H9 (cell line): ENCODE measurements around the gene AKAP5. TPM values are rescaled to one million over a fixed set of nuclear protein-coding genes. Genes with fewer than 3 reads are reported as not detected.

ENCODE experiments used
- DNase-seq: peaks from one replicate; pipeline ENCODE4 v3.0.0-alpha.2; 2017
- H2AFZ ChIP-seq: one replicate; pipeline ENCODE4 v1.6.1; 2013; ENCODE audit warnings: mild to moderate bottlenecking, low read length, control low read depth, moderate library complexity
- H2AK5ac ChIP-seq: 2 replicates; pipeline ENCODE4 v1.6.1; 2013; ENCODE audit warnings: low read length, control low read depth, mixed read lengths; ENCODE audit not compliant: insufficient read length
- H2BK120ac ChIP-seq: one replicate; pipeline ENCODE4 v1.6.1; 2013; ENCODE audit warnings: low read depth, mild to moderate bottlenecking, low read length, control low read depth, inconsistent platforms; ENCODE audit not compliant: poor library complexity, severe bottlenecking
- H2BK12ac ChIP-seq: 2 replicates; pipeline ENCODE4 v1.6.1; 2013; ENCODE audit warnings: low read length, control low read depth, mixed read lengths, low read depth; ENCODE audit not compliant: insufficient read length
- H2BK15ac ChIP-seq: 2 replicates; pipeline ENCODE4 v1.6.1; 2013; ENCODE audit warnings: low read depth, low read length, control low read depth
- H2BK20ac ChIP-seq: one replicate; pipeline ENCODE4 v1.6.1; 2013; ENCODE audit warnings: low read depth, mild to moderate bottlenecking, low read length, control low read depth, inconsistent platforms; ENCODE audit not compliant: poor library complexity, severe bottlenecking
- H2BK5ac ChIP-seq: 2 replicates; pipeline ENCODE4 v1.6.1; 2013; ENCODE audit warnings: low read length, control low read depth, mixed read lengths; ENCODE audit not compliant: insufficient read length
- H3K14ac ChIP-seq: 2 replicates; pipeline ENCODE4 v1.6.1; 2013; ENCODE audit warnings: low read length, control low read depth; ENCODE audit not compliant: insufficient read depth
- H3K18ac ChIP-seq: 2 replicates; pipeline ENCODE4 v1.6.1; 2013; ENCODE audit warnings: low read depth, mild to moderate bottlenecking, mixed read lengths, low read length, control low read depth; ENCODE audit not compliant: insufficient read length
- H3K23ac ChIP-seq: 2 replicates; pipeline ENCODE4 v1.6.1; 2013; ENCODE audit warnings: low read length, control low read depth, mixed read lengths, low read depth; ENCODE audit not compliant: insufficient read length
- H3K23me2 ChIP-seq: 2 replicates; pipeline ENCODE4 v1.6.1; 2013; ENCODE audit warnings: low read depth, mild to moderate bottlenecking, mixed read lengths, low read length, control low read depth; ENCODE audit not compliant: insufficient read length, poor library complexity, severe bottlenecking
- H3K27ac ChIP-seq: 2 replicates; pipeline ENCODE4 v1.5.1; 2013; ENCODE audit warnings: low read length, control low read depth, mixed read lengths, low read depth; ENCODE audit not compliant: insufficient read length
- H3K27me3 ChIP-seq: 2 replicates; pipeline ENCODE4 v1.6.1; 2013; ENCODE audit warnings: low read length, control low read depth, inconsistent platforms; ENCODE audit not compliant: insufficient read depth
- H3K4ac ChIP-seq: 2 replicates; pipeline ENCODE4 v1.6.1; 2013; ENCODE audit warnings: low read depth, mild to moderate bottlenecking, control low read depth, inconsistent platforms, low read length, moderate library complexity
- H3K4me1 ChIP-seq: 2 replicates; pipeline ENCODE4 v1.6.1; 2013; ENCODE audit warnings: low read length, control low read depth, inconsistent platforms; ENCODE audit not compliant: insufficient read depth
- H3K4me2 ChIP-seq: 2 replicates; pipeline ENCODE4 v1.6.1; 2013; ENCODE audit warnings: low read length, control low read depth, mixed read lengths; ENCODE audit not compliant: insufficient read length, insufficient read depth
- H3K56ac ChIP-seq: 2 replicates; pipeline ENCODE4 v1.6.1; 2013; ENCODE audit warnings: low read depth, mild to moderate bottlenecking, mixed read lengths, low read length, control low read depth; ENCODE audit not compliant: insufficient read length
- H3K79me1 ChIP-seq: 2 replicates; pipeline ENCODE4 v1.6.1; 2013; ENCODE audit warnings: low read depth, mild to moderate bottlenecking, moderate library complexity, low read length, control low read depth, inconsistent platforms; ENCODE audit not compliant: insufficient read depth, poor library complexity, severe bottlenecking
- H3K79me2 ChIP-seq: 2 replicates; pipeline ENCODE4 v1.6.1; 2013; ENCODE audit warnings: low read length, control low read depth, inconsistent platforms; ENCODE audit not compliant: insufficient read depth
- H3K9ac ChIP-seq: 2 replicates; pipeline ENCODE4 v1.6.1; 2013; ENCODE audit warnings: low read length, control low read depth, mixed read lengths; ENCODE audit not compliant: insufficient read length; ENCODE audit errors: extremely low read depth
- H3K9me3 ChIP-seq: one replicate; pipeline ENCODE4 v1.6.1; 2013; ENCODE audit warnings: low read depth, low read length, inconsistent platforms; ENCODE audit not compliant: control insufficient read depth
- H3T11ph ChIP-seq: one replicate; pipeline ENCODE4 v1.6.1; 2013; ENCODE audit warnings: mild to moderate bottlenecking, low read length, control low read depth, inconsistent platforms
- H4K20me1 ChIP-seq: one replicate; pipeline ENCODE4 v1.6.1; 2013; ENCODE audit not compliant: control insufficient read depth, insufficient read length, insufficient read depth
- H4K5ac ChIP-seq: 2 replicates; pipeline ENCODE4 v1.6.1; 2013; ENCODE audit warnings: low read depth, mild to moderate bottlenecking, mixed read lengths, low read length, control low read depth; ENCODE audit not compliant: insufficient read length
- H4K8ac ChIP-seq: replicated peaks from 2 replicates; pipeline ENCODE4 v1.6.1; 2013; ENCODE audit warnings: low read length, control low read depth, mixed read lengths, low read depth; ENCODE audit not compliant: insufficient read length
- H4K91ac ChIP-seq: 2 replicates; pipeline ENCODE4 v1.6.1; 2013; ENCODE audit warnings: low read depth, mild to moderate bottlenecking, moderate library complexity, mixed read lengths, low read length, control low read depth; ENCODE audit not compliant: insufficient read length
- H3K27ac Mint-ChIP-seq, 3 experiments: 2 replicates in 2 of 3; 3 replicates in 1 of 3; pipeline ENCODE4 v1.8.0; 2020 to 2021; ENCODE audit warnings: mixed read lengths in 3 of 3, mild to moderate bottlenecking in 1 of 3, moderate library complexity in 1 of 3
- H3K27me3 Mint-ChIP-seq: 2 replicates; pipeline ENCODE4 v1.8.0; 2021; ENCODE audit warnings: low read depth, mild to moderate bottlenecking, moderate library complexity, mixed read lengths
- H3K36me3 Mint-ChIP-seq, 3 experiments: 2 replicates in 2 of 3; 3 replicates in 1 of 3; pipeline ENCODE4 v1.8.0; 2020 to 2021; ENCODE audit warnings: low read depth in 3 of 3, mixed read lengths in 3 of 3; ENCODE audit not compliant: insufficient read depth in 1 of 3
- H3K4me1 Mint-ChIP-seq, 2 experiments: 2 replicates each; pipeline ENCODE4 v1.8.0; 2020; ENCODE audit warnings: mixed read lengths in 2 of 2
- H3K4me3 Mint-ChIP-seq, 2 experiments: 2 replicates in 1 of 2; 3 replicates in 1 of 2; pipeline ENCODE4 v1.8.0; 2020 to 2021; ENCODE audit warnings: mild to moderate bottlenecking in 2 of 2, mixed read lengths in 2 of 2, moderate library complexity in 1 of 2
- H3K9me3 Mint-ChIP-seq, 2 experiments: 2 replicates in 1 of 2; 3 replicates in 1 of 2; pipeline ENCODE4 v1.8.0; 2020; ENCODE audit warnings: mild to moderate bottlenecking in 2 of 2, mixed read lengths in 2 of 2, moderate library complexity in 1 of 2
- WGBS: extraction: QIAGEN DNeasy Blood & Tissue Kit; methylation state at CpG from one replicate; pipeline ENCODE4 v1.1.7; 2013; ENCODE audit warnings: missing lambda C conversion rate, low lambda C conversion rate, mixed read lengths; ENCODE audit not compliant: insufficient read length; ENCODE audit errors: extremely low coverage; 5-methylcytosine and 5-hydroxymethylcytosine counted together
- total RNA-seq: library from RNA; stranded (reverse); gene quantifications from 2 replicates; pipeline ENCODE4 v1.2.1, GENCODE V29; 2021
- TF ChIP-seq, protein P1 (sequence below): fragments of 200-600 bp; sonication (generic); conservative IDR thresholded peaks from 3 replicates; pipeline ENCODE4 v1.8.0; 2021; ENCODE audit warnings: antibody characterized with exemption, mild to moderate bottlenecking

Gene AKAP5
- total RNA-seq, 1 experiment from 2014 or later: 2.5 TPM

DNA sequence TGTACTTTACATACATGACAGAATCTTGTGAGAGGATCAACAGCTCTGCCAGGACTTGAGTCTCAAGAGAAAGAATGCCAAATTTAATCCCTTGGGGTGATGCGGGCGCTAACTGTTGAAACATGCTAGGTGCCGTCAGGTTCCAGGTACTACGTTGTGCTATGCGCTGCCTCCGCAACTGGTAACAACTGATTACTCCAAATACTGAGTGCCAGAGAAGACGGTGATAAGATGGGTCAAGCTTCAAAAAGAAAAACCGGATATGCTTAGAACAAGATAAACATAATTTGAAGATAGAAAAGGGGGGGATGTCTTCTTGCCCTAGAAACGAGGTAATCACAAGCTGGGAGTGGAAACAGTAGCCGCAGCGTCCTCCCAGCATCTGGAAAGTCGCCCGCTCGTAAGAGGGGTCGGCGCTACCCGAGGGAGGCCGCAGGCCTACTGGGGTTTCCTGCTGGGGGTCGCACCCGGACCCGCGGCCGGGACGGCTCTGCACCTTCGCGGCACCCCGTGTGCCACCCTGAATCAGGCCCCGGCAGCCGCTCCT is 37.7 kb downstream of the AKAP5 start:
- Histone ChIP-seq H2BK120ac (no peak overlapping the region), H3K56ac (no peak overlapping the region), H4K20me1 (no peaks in the 10 kb centered on the region), H3K23me2 (peaks cover 15% of the 10 kb centered on the region), H2BK20ac (no peak overlapping the region), H2BK15ac (no peak overlapping the region), H3K27me3 (no peaks in the 10 kb centered on the region), H3K4me1 (no peaks in the 10 kb centered on the region; the same call in 1 of the 2 replicates), H4K8ac (no peak overlapping the region), H3K79me2 (peaks cover 22% of the 10 kb centered on the region; the same call in 1 of the 2 replicates), H3K4me2 (peak overlapping the region; percentile 91), H3K9ac (peak overlapping the region; percentile 75), H2BK5ac (no peak overlapping the region), H3K4ac (no peak overlapping the region), H3K9me3 (no peaks in the 10 kb centered on the region), H4K91ac (no peak overlapping the region), H4K5ac (no peak overlapping the region), H2AK5ac (no peak overlapping the region), H3T11ph (no peak overlapping the region), H2AFZ (no peak overlapping the region), H3K79me1 (no peaks in the 10 kb centered on the region), H3K18ac (peak overlapping the region; percentile 12), H3K23ac (no peak overlapping the region), H3K14ac (peak overlapping the region; percentile 83; the same call in 1 of the 2 replicates), H3K27ac (no peak overlapping the region), H2BK12ac (no peak overlapping the region)
- TF ChIP-seq, protein P1, sequence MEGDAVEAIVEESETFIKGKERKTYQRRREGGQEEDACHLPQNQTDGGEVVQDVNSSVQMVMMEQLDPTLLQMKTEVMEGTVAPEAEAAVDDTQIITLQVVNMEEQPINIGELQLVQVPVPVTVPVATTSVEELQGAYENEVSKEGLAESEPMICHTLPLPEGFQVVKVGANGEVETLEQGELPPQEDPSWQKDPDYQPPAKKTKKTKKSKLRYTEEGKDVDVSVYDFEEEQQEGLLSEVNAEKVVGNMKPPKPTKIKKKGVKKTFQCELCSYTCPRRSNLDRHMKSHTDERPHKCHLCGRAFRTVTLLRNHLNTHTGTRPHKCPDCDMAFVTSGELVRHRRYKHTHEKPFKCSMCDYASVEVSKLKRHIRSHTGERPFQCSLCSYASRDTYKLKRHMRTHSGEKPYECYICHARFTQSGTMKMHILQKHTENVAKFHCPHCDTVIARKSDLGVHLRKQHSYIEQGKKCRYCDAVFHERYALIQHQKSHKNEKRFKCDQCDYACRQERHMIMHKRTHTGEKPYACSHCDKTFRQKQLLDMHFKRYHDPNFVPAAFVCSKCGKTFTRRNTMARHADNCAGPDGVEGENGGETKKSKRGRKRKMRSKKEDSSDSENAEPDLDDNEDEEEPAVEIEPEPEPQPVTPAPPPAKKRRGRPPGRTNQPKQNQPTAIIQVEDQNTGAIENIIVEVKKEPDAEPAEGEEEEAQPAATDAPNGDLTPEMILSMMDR: no peak
- Mint-ChIP-seq H3K4me3 (peak overlapping the region; percentile 84 to 86), H3K36me3 (peaks cover 7 to 15% (median 14%) of the 10 kb centered on the region in 3 experiments; a peak in 6 of 7 replicates), H3K9me3 (no peaks in the 10 kb centered on the region), H3K4me1 (peaks cover 39 to 40% of the 10 kb centered on the region in 2 experiments), H3K27ac (peak overlapping the region; percentile 91 to 92 (median 91)), H3K27me3 (no peaks in the 10 kb centered on the region)
- WGBS: no CpG with 5 or more reads among the region's 29 CpGs
- DNase-seq: no peak
